ENCODE measurements around the gene ITGB3.

ITGB3 gene

GRCh38 chr17:47301831-47302230 lies 48.2 kb downstream of the ITGB3 start:
- no peak for DNase-seq

GRCh38 chr17:47304186-47304585 lies 50.6 kb downstream of the ITGB3 start:
- no peak for DNase-seq

GRCh38 chr17:47305302-47305923 lies 51.8 kb downstream of the ITGB3 start:
- no peak for DNase-seq

- no peak for DNase-seq
Measured at GRCh38 chr17:47310186-47310733, 56.6 kb downstream of the ITGB3 start.

DNA sequence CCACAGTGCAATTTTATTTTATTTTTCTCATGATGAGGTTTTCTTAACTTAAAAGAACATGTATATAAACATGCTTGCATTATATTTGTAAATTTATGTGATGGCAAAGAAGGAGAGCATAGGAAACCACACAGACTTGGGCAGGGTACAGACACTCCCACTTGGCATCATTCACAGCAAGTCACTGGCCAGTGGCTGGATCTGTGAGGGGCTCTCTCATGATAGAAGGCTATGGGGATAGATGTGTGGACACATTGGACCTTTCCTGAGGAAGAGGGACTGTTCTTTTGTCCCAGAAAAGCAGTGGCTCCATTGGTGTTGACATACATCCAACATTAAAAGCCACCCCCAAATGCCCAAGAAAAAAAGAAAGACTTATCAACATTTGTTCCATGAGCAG lies 57.8 kb downstream of the ITGB3 start:
- no peak for DNase-seq

- DNase-seq = no peak
Measured at GRCh38 chr17:47315451-47316266, 62.0 kb downstream of the ITGB3 start.

- DNase-seq = no peak
Measured at GRCh38 chr17:47316311-47316710, 62.7 kb downstream of the ITGB3 start.

DNA sequence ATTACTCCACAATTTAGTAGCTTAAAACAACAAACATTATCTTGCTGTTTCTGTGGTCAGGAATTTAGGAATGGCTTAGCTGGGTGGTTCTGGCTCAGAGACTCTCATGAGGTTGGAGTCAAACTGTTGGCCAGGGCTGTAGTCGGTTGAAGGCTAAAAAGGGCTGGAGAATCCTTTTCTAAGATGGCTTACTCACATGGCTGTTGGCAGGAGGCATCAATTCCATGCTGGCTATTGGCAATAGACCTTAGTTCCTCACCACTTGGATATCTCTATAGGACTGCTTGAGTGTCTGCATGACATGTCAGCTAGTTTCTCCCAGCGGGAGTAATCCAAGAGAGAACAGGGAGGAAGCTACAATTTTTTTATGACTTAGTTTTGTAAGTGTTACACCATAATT lies 63.5 kb downstream of the ITGB3 start:
- no peak for DNase-seq

GRCh38 chr17:47318197-47318918 lies 64.7 kb downstream of the ITGB3 start:
- no peak for DNase-seq

- no peak for DNase-seq
Measured at GRCh38 chr17:47320879-47321502, 67.4 kb downstream of the ITGB3 start.

GRCh38 chr17:47323382-47324223 lies 70.0 kb downstream of the ITGB3 start, which contains the start of gene EFCAB13:
TSS of gene EFCAB13 (plus strand) at chr17:47323955. CDS start at chr17:47328354, 4,399 bp downstream.
- DNase-seq = peak; percentile 17 to 66 (median 37)

- DNase-seq = peak in 3 of 4 experiments; percentile 16 to 40 (median 29)
Measured at GRCh38 chr17:47324224-47325020, 70.8 kb downstream of the ITGB3 start.

DNA sequence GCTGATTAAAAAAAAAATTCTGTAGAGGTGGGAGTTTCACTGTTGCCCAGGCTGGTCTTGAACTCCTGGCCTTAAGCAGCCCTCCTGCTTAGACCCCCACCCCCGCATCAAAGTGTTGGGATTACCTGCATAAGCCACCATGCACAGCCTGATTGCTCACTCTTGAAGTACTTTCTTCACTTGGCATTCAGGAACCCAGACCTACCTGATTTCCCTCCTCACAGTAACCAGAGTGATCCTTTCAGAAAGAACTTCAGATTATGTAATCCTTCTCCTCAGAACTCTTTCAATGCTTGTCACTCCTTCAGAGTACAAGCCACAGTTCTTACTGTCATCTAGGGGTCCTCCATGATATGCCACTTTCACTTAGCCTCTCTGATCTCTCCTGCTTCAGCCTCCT lies 71.5 kb downstream of the ITGB3 start:
- DNase-seq = no peak

- no peak for DNase-seq
Measured at GRCh38 chr17:47330548-47330947, 76.9 kb downstream of the ITGB3 start.

DNA sequence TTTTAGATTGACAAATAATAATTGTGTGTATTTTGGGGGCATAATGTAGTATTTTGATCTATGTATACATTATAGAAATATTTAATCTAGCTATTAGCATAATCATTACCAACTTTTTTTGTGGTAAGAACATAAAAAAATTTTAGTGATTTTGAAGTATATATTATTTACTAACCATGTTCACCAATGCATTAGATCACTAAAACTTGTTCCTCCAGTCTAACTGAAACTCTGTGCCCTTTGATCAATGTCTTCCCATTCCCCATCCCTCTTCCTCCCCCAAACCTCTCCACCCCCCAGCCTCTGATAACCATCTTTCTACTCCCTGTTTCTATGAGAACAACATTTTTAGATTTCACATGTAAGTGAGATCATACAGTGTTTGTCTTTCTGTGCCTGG lies 78.7 kb downstream of the ITGB3 start:
- no peak for DNase-seq

- no peak for DNase-seq
Measured at GRCh38 chr17:47335101-47335936, 81.7 kb downstream of the ITGB3 start.

DNA sequence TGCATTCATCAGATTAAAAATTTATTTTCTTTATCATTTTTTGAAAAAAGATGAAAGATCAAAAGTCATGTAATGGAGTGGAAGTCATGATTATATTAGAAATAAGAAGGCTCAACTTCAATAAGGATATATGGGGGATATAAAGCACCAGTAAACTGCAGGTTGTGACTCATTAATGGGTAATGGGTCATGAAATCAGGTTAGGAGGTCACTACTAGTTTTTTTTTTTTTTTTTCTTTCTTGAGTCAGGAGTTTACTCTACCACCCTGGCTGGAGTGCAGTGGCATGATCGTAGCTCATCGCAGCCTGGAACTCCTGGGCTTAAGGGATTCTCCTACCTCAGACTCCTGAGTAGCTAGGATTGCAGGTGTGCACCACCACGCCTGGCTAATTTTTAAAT lies 84.4 kb downstream of the ITGB3 start:
- no peak for DNase-seq

DNA sequence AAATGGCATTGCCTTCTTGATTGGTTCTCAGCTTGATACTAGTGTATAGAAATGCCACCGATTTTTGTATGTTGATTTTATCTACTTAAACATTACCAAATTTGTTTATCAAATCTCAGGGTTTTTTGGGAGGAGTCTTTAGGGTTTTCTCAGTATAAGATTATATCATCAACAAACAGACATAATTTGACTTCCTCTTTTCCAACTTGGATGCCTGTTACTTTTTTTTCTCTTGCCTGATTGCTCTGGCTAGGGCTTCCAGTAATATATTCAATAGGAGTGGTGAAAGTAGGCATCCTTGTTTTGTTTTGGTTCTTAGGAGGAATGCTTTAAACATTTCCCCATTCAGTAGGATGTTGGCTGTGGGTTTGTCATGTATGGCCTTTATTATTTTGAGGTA lies 99.2 kb downstream of the ITGB3 start:
- DNase-seq = no peak

DNA sequence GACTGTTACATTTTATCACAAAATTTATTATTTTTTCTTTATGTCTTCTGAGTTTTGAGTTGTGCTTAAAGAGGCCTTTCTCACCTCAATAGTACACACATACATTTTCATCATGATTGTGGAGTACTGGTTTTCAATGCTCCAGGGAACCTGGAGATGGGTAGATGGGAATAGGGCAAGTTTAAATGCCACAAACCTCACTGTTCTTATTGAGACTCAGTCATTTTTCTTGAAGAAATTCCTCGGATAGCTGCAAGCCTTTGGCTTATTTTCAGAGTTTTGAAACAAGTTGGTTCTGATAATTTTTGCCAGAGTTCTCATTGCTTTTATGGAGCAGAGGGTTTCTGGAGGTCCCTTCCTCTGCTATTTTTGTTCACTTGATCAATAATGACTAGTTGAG lies 105.0 kb downstream of the ITGB3 start:
- no peak for DNase-seq
